GM23338 (cell line): Measurements from ENCODE around the gene ALDH7A1. TPM values are rescaled to one million over a fixed set of nuclear protein-coding genes. Genes with fewer than 3 reads are reported as not detected.

Experiments
- ATAC-seq: fragments of 200-7000 bp; cut with Tn5 transposase; 3 replicates; pipeline ENCODE4 v1.9.1; 2020
- DNase-seq: peaks from one replicate; pipeline ENCODE4 v3.0.0-alpha.2; 2015; ENCODE audit warnings: low spot score
- H2AFZ ChIP-seq: fragments of 200-600 bp; sonication (generic); 2 replicates; pipeline ENCODE4 v1.8.0; 2016; ENCODE audit warnings: antibody characterized with exemption, mild to moderate bottlenecking, moderate library complexity
- H3F3A ChIP-seq: fragments of 200-600 bp; sonication (generic); replicated peaks from 2 replicates; pipeline ENCODE4 v1.8.0; 2017; ENCODE audit warnings: antibody characterized with exemption, mixed run types, low read depth
- H3K27ac ChIP-seq: fragments of 200-600 bp; sonication (generic); 2 replicates; pipeline ENCODE4 v1.6.1; 2016; ENCODE audit warnings: low read depth
- H3K27me3 ChIP-seq: fragments of 200-600 bp; sonication (generic); 2 replicates; pipeline ENCODE4 v1.8.0; 2016; ENCODE audit warnings: mild to moderate bottlenecking, mixed run types, moderate library complexity; ENCODE audit not compliant: insufficient read depth
- H3K36me3 ChIP-seq: fragments of 200-600 bp; sonication (generic); 2 replicates; pipeline ENCODE4 v1.8.0; 2016; ENCODE audit warnings: mild to moderate bottlenecking; ENCODE audit not compliant: insufficient read depth
- H3K4me1 ChIP-seq: fragments of 200-600 bp; sonication (generic); 2 replicates; pipeline ENCODE4 v1.8.0; 2016; ENCODE audit warnings: mild to moderate bottlenecking, moderate library complexity; ENCODE audit not compliant: insufficient read depth
- H3K4me2 ChIP-seq: fragments of 200-600 bp; sonication (generic); 2 replicates; pipeline ENCODE4 v1.7.1; 2017; ENCODE audit warnings: mixed run types
- H3K4me3 ChIP-seq: fragments of 200-600 bp; sonication (generic); 2 replicates; pipeline ENCODE4 v1.6.1; 2016; ENCODE audit warnings: mixed run types
- H3K79me2 ChIP-seq: fragments of 200-600 bp; sonication (generic); replicated peaks from 2 replicates; pipeline ENCODE4 v1.8.0; 2017; ENCODE audit warnings: mild to moderate bottlenecking; ENCODE audit not compliant: insufficient read depth
- H3K9me2 ChIP-seq: fragments of 200-600 bp; sonication (generic); 2 replicates; pipeline ENCODE4 v1.8.0; 2017; ENCODE audit not compliant: insufficient read depth
- H4K20me1 ChIP-seq: fragments of 200-600 bp; sonication (generic); replicated peaks from 2 replicates; pipeline ENCODE4 v1.8.0; 2017; ENCODE audit warnings: mild to moderate bottlenecking; ENCODE audit not compliant: insufficient read depth
- H3K27ac Mint-ChIP-seq: 2 replicates; pipeline ENCODE4 v1.8.0; 2020; ENCODE audit warnings: inconsistent platforms, mild to moderate bottlenecking, moderate library complexity, mixed read lengths
- H3K27me3 Mint-ChIP-seq: 3 replicates; pipeline ENCODE4 v1.8.0; 2022; ENCODE audit warnings: low read depth, mild to moderate bottlenecking, moderate library complexity, mixed read lengths, inconsistent platforms; ENCODE audit not compliant: insufficient read depth, poor library complexity
- H3K36me3 Mint-ChIP-seq: 3 replicates; pipeline ENCODE4 v1.8.0; 2021; ENCODE audit warnings: low read depth, mild to moderate bottlenecking, inconsistent platforms, moderate library complexity, mixed read lengths
- H3K4me1 Mint-ChIP-seq: 3 replicates; pipeline ENCODE4 v1.8.0; 2020; ENCODE audit warnings: mild to moderate bottlenecking, inconsistent platforms, mixed read lengths
- H3K4me3 Mint-ChIP-seq: 3 replicates; pipeline ENCODE4 v1.8.0; 2021; ENCODE audit warnings: moderate library complexity, mild to moderate bottlenecking, inconsistent platforms, mixed read lengths
- H3K9me3 Mint-ChIP-seq: 3 replicates; pipeline ENCODE4 v1.8.0; 2020; ENCODE audit warnings: moderate library complexity, mild to moderate bottlenecking, inconsistent platforms, mixed read lengths
- CREB1 ChIP-seq: fragments of 250-450 bp; sonication (Bioruptor Pico); IDR thresholded peaks from 2 replicates; pipeline ENCODE4 v1.5.0; 2020; ENCODE audit warnings: low read depth, mild to moderate bottlenecking, moderate library complexity
- NANOG ChIP-seq: IDR thresholded peaks from 2 replicates; pipeline ENCODE4 v1.6.1; 2016; ENCODE audit warnings: antibody characterized with exemption, borderline replicate concordance
- POLR2AphosphoS5 ChIP-seq: IDR thresholded peaks from 2 replicates; pipeline ENCODE4 v1.6.1; 2016; ENCODE audit warnings: antibody characterized with exemption, low read depth
- polyA plus RNA-seq: library from polyadenylated mRNA; unstranded; fragments of >200 nt; fragmentation: Nextera tagmentation; extraction: Ambion mirVana; gene quantifications from 2 replicates; pipeline ENCODE4 v1.2.1, GENCODE V29; 2016
- total RNA-seq: library from RNA; depleted of rRNA; stranded (reverse); fragments of >200 nt; shearing (Covaris generic); gene quantifications from 2 replicates; pipeline ENCODE4 v1.2.3, GENCODE V29; 2014
- TF ChIP-seq, protein P1 (sequence below), 2 experiments: fragments of 200-600 bp in 1 of 2; sonication (generic) in 1 of 2; conservative IDR thresholded peaks; 2 replicates each; pipeline versions ENCODE4 v1.5.1 to v1.6.1; 2016 to 2017; ENCODE audit warnings: antibody characterized with exemption in 2 of 2, low read depth in 2 of 2, mild to moderate bottlenecking in 2 of 2, moderate library complexity in 1 of 2
- TF ChIP-seq, protein P2 (sequence below): IDR thresholded peaks from one replicate; pipeline ENCODE4 v1.6.1; 2018; ENCODE audit warnings: antibody characterized with exemption; ENCODE audit not compliant: unreplicated experiment
- TF ChIP-seq, protein P3 (sequence below): IDR thresholded peaks from 2 replicates; pipeline ENCODE4 v1.6.1; 2016; ENCODE audit warnings: antibody characterized with exemption

The ALDH7A1 gene
- total and polyA plus RNA-seq, 2 experiments from 2014 or later: 122 to 198 TPM

DNA sequence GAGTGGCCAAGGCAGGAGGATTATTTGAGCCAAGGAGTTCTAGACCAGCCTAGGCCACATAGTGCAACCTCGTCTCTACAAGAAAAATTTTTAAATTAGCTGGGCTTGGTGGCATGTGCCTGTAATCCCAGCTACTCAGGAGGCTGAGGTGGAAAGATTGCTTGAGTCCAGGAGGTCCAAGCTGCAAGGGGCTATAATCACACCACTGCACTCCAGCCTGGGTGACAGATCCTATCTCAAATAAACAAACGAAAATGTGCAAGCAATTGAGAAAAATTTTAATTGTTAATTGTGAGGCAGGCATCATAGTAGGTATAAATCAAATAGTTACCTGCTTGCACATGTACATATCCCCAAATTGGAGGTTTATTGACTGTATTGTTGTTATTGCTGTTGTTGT lies 15.3 kb downstream of the ALDH7A1 start:
- Mint-ChIP-seq H3K4me1 (no peaks in the 10 kb centered on the region), H3K27ac (no peak overlapping the region), H3K4me3 (no peak overlapping the region), H3K9me3 (no peaks in the 10 kb centered on the region), H3K36me3 (peaks cover 91% of the 10 kb centered on the region), H3K27me3 (no peaks in the 10 kb centered on the region)
- Histone ChIP-seq H3K4me2 (no peak overlapping the region), H3K79me2 (no peaks in the 10 kb centered on the region), H3K9me2 (no peaks in the 10 kb centered on the region), H3K36me3 (peaks cover 88% of the 10 kb centered on the region), H3K27me3 (no peaks in the 10 kb centered on the region), H3K4me3 (no peak overlapping the region), H3K27ac (no peak overlapping the region), H2AFZ (no peak overlapping the region), H3F3A (no peaks in the 10 kb centered on the region), H3K4me1 (no peaks in the 10 kb centered on the region), H4K20me1 (peaks cover 14% of the 10 kb centered on the region; the same call in 1 of the 2 replicates)
- ATAC-seq: no peak
- DNase-seq: no peak
- no peak for TF ChIP-seq POLR2AphosphoS5
- TF ChIP-seq, protein P1, sequence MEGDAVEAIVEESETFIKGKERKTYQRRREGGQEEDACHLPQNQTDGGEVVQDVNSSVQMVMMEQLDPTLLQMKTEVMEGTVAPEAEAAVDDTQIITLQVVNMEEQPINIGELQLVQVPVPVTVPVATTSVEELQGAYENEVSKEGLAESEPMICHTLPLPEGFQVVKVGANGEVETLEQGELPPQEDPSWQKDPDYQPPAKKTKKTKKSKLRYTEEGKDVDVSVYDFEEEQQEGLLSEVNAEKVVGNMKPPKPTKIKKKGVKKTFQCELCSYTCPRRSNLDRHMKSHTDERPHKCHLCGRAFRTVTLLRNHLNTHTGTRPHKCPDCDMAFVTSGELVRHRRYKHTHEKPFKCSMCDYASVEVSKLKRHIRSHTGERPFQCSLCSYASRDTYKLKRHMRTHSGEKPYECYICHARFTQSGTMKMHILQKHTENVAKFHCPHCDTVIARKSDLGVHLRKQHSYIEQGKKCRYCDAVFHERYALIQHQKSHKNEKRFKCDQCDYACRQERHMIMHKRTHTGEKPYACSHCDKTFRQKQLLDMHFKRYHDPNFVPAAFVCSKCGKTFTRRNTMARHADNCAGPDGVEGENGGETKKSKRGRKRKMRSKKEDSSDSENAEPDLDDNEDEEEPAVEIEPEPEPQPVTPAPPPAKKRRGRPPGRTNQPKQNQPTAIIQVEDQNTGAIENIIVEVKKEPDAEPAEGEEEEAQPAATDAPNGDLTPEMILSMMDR (conservative IDR thresholded peaks at IDR 0.05; ENCODE audit: low read depth in 2 of 2): no peak
- no peak for TF ChIP-seq CREB1 (CRISPR knock-in tag)
- TF ChIP-seq, protein P2, sequence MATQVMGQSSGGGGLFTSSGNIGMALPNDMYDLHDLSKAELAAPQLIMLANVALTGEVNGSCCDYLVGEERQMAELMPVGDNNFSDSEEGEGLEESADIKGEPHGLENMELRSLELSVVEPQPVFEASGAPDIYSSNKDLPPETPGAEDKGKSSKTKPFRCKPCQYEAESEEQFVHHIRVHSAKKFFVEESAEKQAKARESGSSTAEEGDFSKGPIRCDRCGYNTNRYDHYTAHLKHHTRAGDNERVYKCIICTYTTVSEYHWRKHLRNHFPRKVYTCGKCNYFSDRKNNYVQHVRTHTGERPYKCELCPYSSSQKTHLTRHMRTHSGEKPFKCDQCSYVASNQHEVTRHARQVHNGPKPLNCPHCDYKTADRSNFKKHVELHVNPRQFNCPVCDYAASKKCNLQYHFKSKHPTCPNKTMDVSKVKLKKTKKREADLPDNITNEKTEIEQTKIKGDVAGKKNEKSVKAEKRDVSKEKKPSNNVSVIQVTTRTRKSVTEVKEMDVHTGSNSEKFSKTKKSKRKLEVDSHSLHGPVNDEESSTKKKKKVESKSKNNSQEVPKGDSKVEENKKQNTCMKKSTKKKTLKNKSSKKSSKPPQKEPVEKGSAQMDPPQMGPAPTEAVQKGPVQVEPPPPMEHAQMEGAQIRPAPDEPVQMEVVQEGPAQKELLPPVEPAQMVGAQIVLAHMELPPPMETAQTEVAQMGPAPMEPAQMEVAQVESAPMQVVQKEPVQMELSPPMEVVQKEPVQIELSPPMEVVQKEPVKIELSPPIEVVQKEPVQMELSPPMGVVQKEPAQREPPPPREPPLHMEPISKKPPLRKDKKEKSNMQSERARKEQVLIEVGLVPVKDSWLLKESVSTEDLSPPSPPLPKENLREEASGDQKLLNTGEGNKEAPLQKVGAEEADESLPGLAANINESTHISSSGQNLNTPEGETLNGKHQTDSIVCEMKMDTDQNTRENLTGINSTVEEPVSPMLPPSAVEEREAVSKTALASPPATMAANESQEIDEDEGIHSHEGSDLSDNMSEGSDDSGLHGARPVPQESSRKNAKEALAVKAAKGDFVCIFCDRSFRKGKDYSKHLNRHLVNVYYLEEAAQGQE: no peak

DNA sequence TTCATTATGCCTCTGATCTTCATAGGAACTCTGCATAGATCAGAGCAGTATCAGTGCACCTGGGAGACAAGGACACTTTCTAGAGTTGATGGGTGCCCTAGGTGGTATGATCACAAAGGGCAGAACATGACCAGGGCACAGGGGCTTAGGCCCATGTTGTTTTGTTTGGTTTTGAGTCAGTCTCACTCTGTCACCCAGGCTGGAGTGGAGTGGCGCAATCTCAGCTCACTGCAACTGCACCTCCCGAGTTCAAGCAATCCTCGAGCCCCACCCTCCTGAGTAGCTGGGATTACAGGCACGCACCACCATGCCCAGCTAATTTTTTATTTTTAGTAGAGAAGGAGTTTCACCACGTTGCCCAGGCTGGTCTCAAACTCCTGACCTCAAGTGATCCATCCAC lies 17.6 kb downstream of the ALDH7A1 start:
- Mint-ChIP-seq H3K4me3 (no peak overlapping the region), H3K27ac (no peak overlapping the region), H3K4me1 (no peaks in the 10 kb centered on the region), H3K36me3 (peaks cover 89% of the 10 kb centered on the region), H3K27me3 (no peaks in the 10 kb centered on the region), H3K9me3 (no peaks in the 10 kb centered on the region)
- Histone ChIP-seq H3K9me2 (no peaks in the 10 kb centered on the region), H3K79me2 (no peaks in the 10 kb centered on the region), H3K4me3 (no peak overlapping the region), H3K4me1 (no peaks in the 10 kb centered on the region), H3K27ac (no peak overlapping the region), H3F3A (no peaks in the 10 kb centered on the region), H3K27me3 (no peaks in the 10 kb centered on the region), H4K20me1 (peaks cover 14% of the 10 kb centered on the region; the same call in 1 of the 2 replicates), H3K36me3 (peaks cover 72% of the 10 kb centered on the region), H3K4me2 (no peak overlapping the region), H2AFZ (no peak overlapping the region)
- no peak for TF ChIP-seq NANOG
- ATAC-seq: no peak
- no peak for DNase-seq

- H3K27me3 ChIP-seq: no peaks in the 10 kb centered on the region
- Mint-ChIP-seq H3K36me3 (peaks cover 89% of the 10 kb centered on the region), H3K4me1 (no peaks in the 10 kb centered on the region), H3K27ac (no peak overlapping the region), H3K9me3 (no peaks in the 10 kb centered on the region), H3K27me3 (no peaks in the 10 kb centered on the region), H3K4me3 (no peak overlapping the region)
- no peak overlapping the region for H3K4me2 ChIP-seq
- H3K79me2 ChIP-seq: no peaks in the 10 kb centered on the region
- H3K4me1 ChIP-seq: no peaks in the 10 kb centered on the region
- H3K4me3 ChIP-seq: no peak overlapping the region
- H4K20me1 ChIP-seq: peaks cover 14% of the 10 kb centered on the region; the same call in 1 of the 2 replicates
- H3K27ac ChIP-seq: no peak overlapping the region
- no peak for ATAC-seq
- H2AFZ ChIP-seq: no peak overlapping the region
- no peaks in the 10 kb centered on the region for H3F3A ChIP-seq
- H3K36me3 ChIP-seq: peaks cover 68% of the 10 kb centered on the region
- no peak for DNase-seq
- H3K9me2 ChIP-seq: no peaks in the 10 kb centered on the region
- TF ChIP-seq, protein P3, sequence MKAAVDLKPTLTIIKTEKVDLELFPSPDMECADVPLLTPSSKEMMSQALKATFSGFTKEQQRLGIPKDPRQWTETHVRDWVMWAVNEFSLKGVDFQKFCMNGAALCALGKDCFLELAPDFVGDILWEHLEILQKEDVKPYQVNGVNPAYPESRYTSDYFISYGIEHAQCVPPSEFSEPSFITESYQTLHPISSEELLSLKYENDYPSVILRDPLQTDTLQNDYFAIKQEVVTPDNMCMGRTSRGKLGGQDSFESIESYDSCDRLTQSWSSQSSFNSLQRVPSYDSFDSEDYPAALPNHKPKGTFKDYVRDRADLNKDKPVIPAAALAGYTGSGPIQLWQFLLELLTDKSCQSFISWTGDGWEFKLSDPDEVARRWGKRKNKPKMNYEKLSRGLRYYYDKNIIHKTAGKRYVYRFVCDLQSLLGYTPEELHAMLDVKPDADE: no peak
These were observed 18.0 kb downstream of the ALDH7A1 start for GRCh38 chr5:126576974-126577373.
